ENCODE measurements around the gene SYTL3.
A peak's percentile ranks its signal among the peaks of the same experiment; 100 is the strongest.

SYTL3 gene

GRCh38 chr6:158770533-158771330, 120.9 kb downstream of the SYTL3 start:
- no peak overlapping the region for H4K8ac ChIP-seq (ENCODE audit: low read depth, low read length)
- H2AK5ac ChIP-seq (ENCODE audit: low read depth, low read length): no peak overlapping the region
- H3K9me3 ChIP-seq (replicated peaks in 1 of 2; ENCODE audit: control insufficient read depth in 2 of 2, insufficient read depth in 1 of 2, low read depth in 1 of 2, low read length in 2 of 2): no peaks in the 10 kb centered on the region
- no peak overlapping the region for H3K9ac ChIP-seq (ENCODE audit: low read depth, low read length, poor library complexity)
- no peak overlapping the region for H2AFZ ChIP-seq (ENCODE audit: low read length)
- no peak for DNase-seq (ENCODE audit: low spot score)
- no peak overlapping the region for H2BK120ac ChIP-seq (ENCODE audit: low read depth, low read length)
- no peak overlapping the region for H2BK12ac ChIP-seq (ENCODE audit: low read length)
- H2BK5ac ChIP-seq (ENCODE audit: low read length): peak overlapping the region; percentile 50
- no peak overlapping the region for H3K4ac ChIP-seq (ENCODE audit: low read length)
- H3K18ac ChIP-seq (ENCODE audit: low read length): no peak overlapping the region
- no peaks in the 10 kb centered on the region for H3K79me1 ChIP-seq (ENCODE audit: low read depth, low read length)
- peak overlapping the region; percentile 59 for H3K23ac ChIP-seq (ENCODE audit: low read depth, low read length, poor library complexity)
- H3K27me3 ChIP-seq (ENCODE audit: control insufficient read depth in 3 of 3, insufficient read depth in 3 of 3, low read depth in 1 of 3, low read length in 3 of 3): no peaks in the 10 kb centered on the region
- H3K4me2 ChIP-seq (ENCODE audit: insufficient read depth, low read length, poor library complexity, severe bottlenecking): no peak overlapping the region
- no peak overlapping the region for H3K14ac ChIP-seq (ENCODE audit: low read length)
- no peak overlapping the region for H3K27ac ChIP-seq (replicated peaks; ENCODE audit: low read length)
- WGBS, 2 donors (ENCODE audit: extremely low coverage in 2 of 2, insufficient read length in 2 of 2, insufficient replicate concordance in 1 of 2): no CpG with 5 or more reads among the region's 21 CpGs
- H3K4me1 ChIP-seq (ENCODE audit: control insufficient read depth in 2 of 2, insufficient read depth in 1 of 2, low read depth in 1 of 2, low read length in 2 of 2): peaks cover 2% of the 10 kb centered on the region in 2 donors
- H3K36me3 ChIP-seq (replicated peaks in 1 of 2; ENCODE audit: control insufficient read depth in 2 of 2, insufficient read depth in 2 of 2, low read length in 2 of 2): peaks cover 55 to 99% of the 10 kb centered on the region in 2 donors
- no peak overlapping the region for H2BK15ac ChIP-seq (ENCODE audit: low read length)
- peak overlapping the region in 1 of 2 donors; percentile 52 for H3K4me3 ChIP-seq (ENCODE audit: low read length in 2 of 2)
- H4K91ac ChIP-seq (ENCODE audit: low read depth, low read length, poor library complexity): no peak overlapping the region

- Histone ChIP-seq H4K91ac (ENCODE audit: low read depth, low read length, poor library complexity) (no peak overlapping the region), H3K79me1 (ENCODE audit: low read depth, low read length) (no peaks in the 10 kb centered on the region), H3K18ac (ENCODE audit: low read length) (no peak overlapping the region), H4K8ac (ENCODE audit: low read depth, low read length) (peak overlapping the region; percentile 0), H2BK12ac (ENCODE audit: low read length) (no peak overlapping the region), H3K27ac (replicated peaks; ENCODE audit: low read length) (no peak overlapping the region), H3K27me3 (ENCODE audit: control insufficient read depth in 3 of 3, insufficient read depth in 3 of 3, low read depth in 1 of 3, low read length in 3 of 3) (no peaks in the 10 kb centered on the region), H2BK5ac (ENCODE audit: low read length) (peak overlapping the region; percentile 50), H2AK5ac (ENCODE audit: low read depth, low read length) (no peak overlapping the region), H3K4ac (ENCODE audit: low read length) (no peak overlapping the region), H3K4me2 (ENCODE audit: insufficient read depth, low read length, poor library complexity, severe bottlenecking) (no peak overlapping the region), H3K14ac (ENCODE audit: low read length) (no peak overlapping the region), H2BK120ac (ENCODE audit: low read depth, low read length) (no peak overlapping the region), H3K4me3 (ENCODE audit: low read length in 2 of 2) (no peak overlapping the region), H2BK15ac (ENCODE audit: low read length) (no peak overlapping the region), H3K9me3 (replicated peaks in 1 of 2; ENCODE audit: control insufficient read depth in 2 of 2, insufficient read depth in 1 of 2, low read depth in 1 of 2, low read length in 2 of 2) (no peaks in the 10 kb centered on the region), H3K23ac (ENCODE audit: low read depth, low read length, poor library complexity) (peak overlapping the region; percentile 12), H2AFZ (ENCODE audit: low read length) (no peak overlapping the region), H3K36me3 (replicated peaks in 1 of 2; ENCODE audit: control insufficient read depth in 2 of 2, insufficient read depth in 2 of 2, low read length in 2 of 2) (peaks cover 51 to 99% of the 10 kb centered on the region in 2 donors), H3K4me1 (ENCODE audit: control insufficient read depth in 2 of 2, insufficient read depth in 1 of 2, low read depth in 1 of 2, low read length in 2 of 2) (peaks cover 2% of the 10 kb centered on the region in 2 donors), H3K9ac (ENCODE audit: low read depth, low read length, poor library complexity) (no peak overlapping the region)
- WGBS, 2 donors (ENCODE audit: extremely low coverage in 2 of 2, insufficient read length in 2 of 2, insufficient replicate concordance in 1 of 2): no CpG with 5 or more reads among the region's 16 CpGs
- no peak for DNase-seq (ENCODE audit: low spot score)
These were observed 121.7 kb downstream of the SYTL3 start for GRCh38 chr6:158771399-158772152.

GRCh38 chr6:158772172-158772571, 122.3 kb downstream of the SYTL3 start:
- Histone ChIP-seq H3K14ac (ENCODE audit: low read length) (no peak overlapping the region), H3K27me3 (ENCODE audit: control insufficient read depth in 3 of 3, insufficient read depth in 3 of 3, low read depth in 1 of 3, low read length in 3 of 3) (no peaks in the 10 kb centered on the region), H2AK5ac (ENCODE audit: low read depth, low read length) (no peak overlapping the region), H3K4me2 (ENCODE audit: insufficient read depth, low read length, poor library complexity, severe bottlenecking) (no peak overlapping the region), H3K4me1 (ENCODE audit: control insufficient read depth in 2 of 2, insufficient read depth in 1 of 2, low read depth in 1 of 2, low read length in 2 of 2) (peaks cover 2% of the 10 kb centered on the region in 2 donors), H3K23ac (ENCODE audit: low read depth, low read length, poor library complexity) (no peak overlapping the region), H3K27ac (replicated peaks; ENCODE audit: low read length) (no peak overlapping the region), H3K9ac (ENCODE audit: low read depth, low read length, poor library complexity) (no peak overlapping the region), H2BK120ac (ENCODE audit: low read depth, low read length) (no peak overlapping the region), H3K4ac (ENCODE audit: low read length) (no peak overlapping the region), H3K79me1 (ENCODE audit: low read depth, low read length) (no peaks in the 10 kb centered on the region), H4K91ac (ENCODE audit: low read depth, low read length, poor library complexity) (no peak overlapping the region), H3K9me3 (replicated peaks in 1 of 2; ENCODE audit: control insufficient read depth in 2 of 2, insufficient read depth in 1 of 2, low read depth in 1 of 2, low read length in 2 of 2) (no peaks in the 10 kb centered on the region), H2BK5ac (ENCODE audit: low read length) (no peak overlapping the region), H3K4me3 (ENCODE audit: low read length in 2 of 2) (no peak overlapping the region), H2BK12ac (ENCODE audit: low read length) (no peak overlapping the region), H4K8ac (ENCODE audit: low read depth, low read length) (no peak overlapping the region), H3K18ac (ENCODE audit: low read length) (no peak overlapping the region), H2AFZ (ENCODE audit: low read length) (no peak overlapping the region), H2BK15ac (ENCODE audit: low read length) (no peak overlapping the region), H3K36me3 (replicated peaks in 1 of 2; ENCODE audit: control insufficient read depth in 2 of 2, insufficient read depth in 2 of 2, low read length in 2 of 2) (peaks cover 46 to 99% of the 10 kb centered on the region in 2 donors)
- no CpG with 5 or more reads among the region's 11 CpGs for WGBS, 2 donors (ENCODE audit: extremely low coverage in 2 of 2, insufficient read length in 2 of 2, insufficient replicate concordance in 1 of 2)
- DNase-seq (ENCODE audit: low spot score): no peak

- Histone ChIP-seq H2AFZ (ENCODE audit: low read length) (no peak overlapping the region), H2BK5ac (ENCODE audit: low read length) (no peak overlapping the region), H3K4ac (ENCODE audit: low read length) (no peak overlapping the region), H3K14ac (ENCODE audit: low read length) (no peak overlapping the region), H2BK15ac (ENCODE audit: low read length) (no peak overlapping the region), H4K8ac (ENCODE audit: low read depth, low read length) (no peak overlapping the region), H3K4me3 (ENCODE audit: low read length in 2 of 2) (no peak overlapping the region), H3K4me2 (ENCODE audit: insufficient read depth, low read length, poor library complexity, severe bottlenecking) (no peak overlapping the region), H3K27ac (replicated peaks; ENCODE audit: low read length) (no peak overlapping the region), H3K36me3 (replicated peaks in 1 of 2; ENCODE audit: control insufficient read depth in 2 of 2, insufficient read depth in 2 of 2, low read length in 2 of 2) (peaks cover 45 to 99% of the 10 kb centered on the region in 2 donors), H3K9me3 (replicated peaks in 1 of 2; ENCODE audit: control insufficient read depth in 2 of 2, insufficient read depth in 1 of 2, low read depth in 1 of 2, low read length in 2 of 2) (no peaks in the 10 kb centered on the region), H3K18ac (ENCODE audit: low read length) (no peak overlapping the region), H2BK12ac (ENCODE audit: low read length) (no peak overlapping the region), H4K91ac (ENCODE audit: low read depth, low read length, poor library complexity) (no peak overlapping the region), H3K23ac (ENCODE audit: low read depth, low read length, poor library complexity) (no peak overlapping the region), H2AK5ac (ENCODE audit: low read depth, low read length) (no peak overlapping the region), H3K9ac (ENCODE audit: low read depth, low read length, poor library complexity) (no peak overlapping the region), H2BK120ac (ENCODE audit: low read depth, low read length) (no peak overlapping the region), H3K79me1 (ENCODE audit: low read depth, low read length) (no peaks in the 10 kb centered on the region), H3K27me3 (ENCODE audit: control insufficient read depth in 3 of 3, insufficient read depth in 3 of 3, low read depth in 1 of 3, low read length in 3 of 3) (no peaks in the 10 kb centered on the region), H3K4me1 (ENCODE audit: control insufficient read depth in 2 of 2, insufficient read depth in 1 of 2, low read depth in 1 of 2, low read length in 2 of 2) (peaks cover 2% of the 10 kb centered on the region in 2 donors)
- DNase-seq (ENCODE audit: low spot score): no peak
- no CpG with 5 or more reads among the region's 6 CpGs for WGBS, 2 donors (ENCODE audit: extremely low coverage in 2 of 2, insufficient read length in 2 of 2, insufficient replicate concordance in 1 of 2)
These were observed 123.1 kb downstream of the SYTL3 start for GRCh38 chr6:158772851-158773371.

All from neuronal stem cell (in vitro differentiated cells).